ENCODE measurements around the gene CCL7.

- TF ChIP-seq CTCF (IDR thresholded peaks at IDR 0.05; ENCODE audit: poor library complexity) = no peak
- no peak for TF ChIP-seq EZH2 (IDR thresholded peaks at IDR 0.05; ENCODE audit: borderline replicate concordance)
Measured at GRCh38 chr17:34260861-34261260, 9.2 kb upstream of the CCL7 start.

Data from hepatocyte (in vitro differentiated cells).